K562 (cell line): ENCODE data around the gene CD19.

ENCODE experiments used
- BRD4 ChIP-seq: fragments of 200-600 bp; sonication (generic); IDR thresholded peaks from 2 replicates; pipeline ENCODE4 v1.6.1; 2017; ENCODE audit warnings: inconsistent platforms
- EP300 ChIP-seq: IDR thresholded peaks from 2 replicates; pipeline ENCODE4 v1.6.1; 2012; ENCODE audit warnings: low read length, improper control_type of control experiment
- LEF1 ChIP-seq: fragments of 450-650 bp; IDR thresholded peaks from 2 replicates; pipeline ENCODE4 v1.6.1; 2016; ENCODE audit warnings: mild to moderate bottlenecking
- USF2 ChIP-seq: sonication (generic); formaldehyde crosslinking; IDR thresholded peaks from 2 replicates; pipeline ENCODE4 v1.5.0; 2020; ENCODE audit warnings: missing genetic modification reagents

DNA sequence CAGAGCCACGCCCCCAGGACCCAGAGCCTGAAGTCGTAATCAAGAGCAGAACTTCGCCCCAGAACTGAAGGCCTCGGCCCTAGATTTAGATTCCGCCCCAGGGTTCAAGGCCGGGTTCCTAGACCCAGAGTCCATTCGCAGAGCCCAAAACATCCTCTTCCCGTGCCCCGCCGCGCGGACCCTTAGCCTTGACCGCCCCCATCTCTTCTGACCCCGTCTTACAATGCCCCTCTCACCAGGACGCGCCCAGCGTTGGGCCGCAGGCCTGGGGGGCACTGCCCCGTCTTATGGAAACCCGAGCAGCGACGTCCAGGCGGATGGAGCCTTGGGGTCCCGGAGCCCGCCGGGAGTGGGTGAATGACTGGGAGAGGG lies 5.0 kb downstream of the CD19 start:
- TF ChIP-seq USF2 (CRISPR knock-in tag) (no peak), LEF1 (no peak), EP300 (no peak), BRD4 (no peak)
